ENCODE data around the gene CAP1. TPM values are rescaled to one million over a fixed set of nuclear protein-coding genes. Genes with fewer than 3 reads are reported as not detected.

CAP1 gene
- total and polyA plus RNA-seq, 2 of the 4 experiments (the other 2 are of a cell fraction), result 434 to 756 TPM

DNA sequence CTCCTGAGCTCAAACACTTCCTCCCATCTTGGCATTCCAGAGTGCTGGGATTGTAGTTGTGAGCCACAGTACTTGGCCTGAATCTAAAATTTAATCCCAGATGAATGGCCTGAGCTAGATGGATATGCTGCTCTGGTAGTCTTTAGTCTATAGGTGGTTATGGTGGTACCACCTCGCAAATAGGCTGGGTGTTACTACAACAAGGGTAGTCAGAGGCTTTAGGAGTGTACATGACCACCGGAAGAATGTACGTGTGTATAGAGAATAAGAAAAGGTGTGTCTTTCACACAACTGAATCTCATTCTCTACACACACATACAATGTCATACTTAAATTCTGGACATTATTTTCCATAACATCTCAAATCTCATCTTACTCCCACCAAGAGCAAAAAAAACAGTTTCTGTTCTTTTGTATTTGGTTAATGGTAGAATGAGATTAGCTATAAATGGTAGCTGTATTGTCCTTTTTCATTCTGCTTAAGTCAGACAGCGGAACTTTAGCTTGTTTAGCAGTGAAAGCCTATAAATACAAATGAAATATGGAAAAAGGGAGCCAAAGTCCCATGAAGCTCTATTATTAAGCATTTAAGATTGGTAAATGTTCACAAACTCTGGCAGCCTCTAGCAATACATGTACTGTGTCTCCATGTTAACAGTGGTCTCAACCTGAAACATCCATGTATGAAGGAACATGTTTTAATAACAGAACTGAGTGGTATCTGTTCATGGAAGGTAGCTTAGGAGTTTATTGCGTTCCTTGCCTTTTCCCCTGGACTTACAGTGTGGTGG lies 16.2 kb downstream of the CAP1 start:
- no peak overlapping the region for H2BK120ac ChIP-seq (ENCODE audit: low read depth, low read length)
- no peak overlapping the region for H2AK5ac ChIP-seq (ENCODE audit: low read depth, low read length)
- ChIA-PET CTCF (interaction anchor here (0.5 to 0.7 kb wide), 2 partner anchors 9 to 337 kb away, joined by 3 to 4 read pairs; no protein-coding TSS in a partner anchor), POLR2A (ENCODE audit: unreplicated experiment) (interaction anchor here (0.6 kb wide), 1 partner anchor 17 kb away, joined by 4 read pairs; no protein-coding TSS in a partner anchor)
- peaks cover 95% of the 10 kb centered on the region for H4K20me1 ChIP-seq (ENCODE audit: insufficient read depth, low read length)
- H3K36me3 ChIP-seq (ENCODE audit: control insufficient read depth, insufficient read depth, low read length), result peaks cover 22% of the 10 kb centered on the region
- no peak overlapping the region for H4K91ac ChIP-seq (ENCODE audit: insufficient read depth, low read depth, low read length)
- in situ Hi-C loops (cut with MboI; ENCODE audit: low sequenced_read_pairs), result no loop called here
- H3K79me1 ChIP-seq (ENCODE audit: low read depth in 1 of 2, low read length in 2 of 2), result peaks cover 16 to 79% of the 10 kb centered on the region in 2 experiments
- H3K4ac ChIP-seq (ENCODE audit: low read depth, low read length), result no peak overlapping the region
- no peak overlapping the region for H3K14ac ChIP-seq (replicated peaks; ENCODE audit: low read depth, low read length)
- H4K5ac ChIP-seq (ENCODE audit: low read depth, low read length), result no peak overlapping the region
- dilution Hi-C loops (cut with HindIII; ENCODE audit: low sequenced_read_pairs, unreplicated experiment), result no loop called here
- intact Hi-C loops (cut with micrococcal nuclease), result no loop called here
- H3K4me1 ChIP-seq (ENCODE audit: control insufficient read depth, insufficient read depth, low read length), result peaks cover 9% of the 10 kb centered on the region
- no peak overlapping the region for H2BK5ac ChIP-seq (ENCODE audit: low read depth, low read length, poor library complexity, severe bottlenecking)
- no peak overlapping the region for H2BK15ac ChIP-seq (ENCODE audit: low read depth, low read length)
- H3K4me2 ChIP-seq (ENCODE audit: low read depth, low read length), result no peak overlapping the region
- no peaks in the 10 kb centered on the region for H3K27me3 ChIP-seq (ENCODE audit: control insufficient read depth, insufficient read depth, low read length)
- H3K27ac ChIP-seq (ENCODE audit: insufficient read depth, low read length), result no peak overlapping the region
- DNase-seq (no peak), ATAC-seq (ENCODE audit: low read depth) (no peak)
- BruUV-seq (replicated peaks), result no TSS peak
- no peak overlapping the region for H2BK20ac ChIP-seq (ENCODE audit: low read depth, low read length)
- H3K18ac ChIP-seq (ENCODE audit: low read depth, low read length), result no peak overlapping the region
- no peak overlapping the region for H3K56ac ChIP-seq (ENCODE audit: extremely low read depth, insufficient read depth, low read length)
- H2AFZ ChIP-seq (replicated peaks; ENCODE audit: low read length, poor library complexity), result no peak overlapping the region
- H3K9me1 ChIP-seq (ENCODE audit: insufficient read depth, low read length), result peaks cover 10% of the 10 kb centered on the region
- H3K23ac ChIP-seq (ENCODE audit: low read depth, low read length), result no peak overlapping the region
- WGBS, 2 experiments (ENCODE audit: extremely low coverage in 2 of 2, insufficient read length in 1 of 2), result no CpG with 5 or more reads among the region's 5 CpGs
- H3K9me3 ChIP-seq (ENCODE audit: control insufficient read depth, insufficient read depth, low read length), result no peaks in the 10 kb centered on the region
- H3K4me3 ChIP-seq (ENCODE audit: insufficient read depth, low read depth, low read length), result no peak overlapping the region
- no peak overlapping the region for H4K8ac ChIP-seq (ENCODE audit: low read depth in 2 of 2, low read length in 2 of 2)
- no peak overlapping the region for H3K9ac ChIP-seq (ENCODE audit: low read depth, low read length)
- no peak overlapping the region for H2AK9ac ChIP-seq (replicated peaks; ENCODE audit: low read depth, low read length, poor library complexity)
- TF ChIP-seq, protein P1, sequence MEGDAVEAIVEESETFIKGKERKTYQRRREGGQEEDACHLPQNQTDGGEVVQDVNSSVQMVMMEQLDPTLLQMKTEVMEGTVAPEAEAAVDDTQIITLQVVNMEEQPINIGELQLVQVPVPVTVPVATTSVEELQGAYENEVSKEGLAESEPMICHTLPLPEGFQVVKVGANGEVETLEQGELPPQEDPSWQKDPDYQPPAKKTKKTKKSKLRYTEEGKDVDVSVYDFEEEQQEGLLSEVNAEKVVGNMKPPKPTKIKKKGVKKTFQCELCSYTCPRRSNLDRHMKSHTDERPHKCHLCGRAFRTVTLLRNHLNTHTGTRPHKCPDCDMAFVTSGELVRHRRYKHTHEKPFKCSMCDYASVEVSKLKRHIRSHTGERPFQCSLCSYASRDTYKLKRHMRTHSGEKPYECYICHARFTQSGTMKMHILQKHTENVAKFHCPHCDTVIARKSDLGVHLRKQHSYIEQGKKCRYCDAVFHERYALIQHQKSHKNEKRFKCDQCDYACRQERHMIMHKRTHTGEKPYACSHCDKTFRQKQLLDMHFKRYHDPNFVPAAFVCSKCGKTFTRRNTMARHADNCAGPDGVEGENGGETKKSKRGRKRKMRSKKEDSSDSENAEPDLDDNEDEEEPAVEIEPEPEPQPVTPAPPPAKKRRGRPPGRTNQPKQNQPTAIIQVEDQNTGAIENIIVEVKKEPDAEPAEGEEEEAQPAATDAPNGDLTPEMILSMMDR (conservative IDR thresholded peaks at IDR 0.05; ENCODE audit: low read depth, low read length), result no peak
- TF ChIP-seq SMC3 (IDR thresholded peaks at IDR 0.05; ENCODE audit: low read depth, low read length), result no peak
- no peak for TF ChIP-seq MXI1 (IDR thresholded peaks at IDR 0.05; ENCODE audit: borderline replicate concordance, low read depth, low read length)
- no peak for TF ChIP-seq MAFK (IDR thresholded peaks at IDR 0.05; ENCODE audit: low read depth, low read length)
- no peak for TF ChIP-seq NFE2L2 (IDR thresholded peaks at IDR 0.05; ENCODE audit: low read depth, low read length)
- TF ChIP-seq RFX5 (IDR thresholded peaks at IDR 0.05; ENCODE audit: low read depth, low read length), result no peak
- TF ChIP-seq MAZ (IDR thresholded peaks at IDR 0.05; ENCODE audit: borderline replicate concordance, low read depth, low read length), result no peak
- TF ChIP-seq CEBPB (IDR thresholded peaks at IDR 0.05; ENCODE audit: low read depth, low read length), result no peak
- no peak for TF ChIP-seq USF2 (IDR thresholded peaks at IDR 0.05; ENCODE audit: low read depth, low read length)
- TF ChIP-seq RCOR1 (IDR thresholded peaks at IDR 0.05; ENCODE audit: insufficient replicate concordance, low read length), result no peak
- no peak for TF ChIP-seq POLR2A (IDR thresholded peaks at IDR 0.05; ENCODE audit: low read depth, low read length)
- TF ChIP-seq BHLHE40 (IDR thresholded peaks at IDR 0.05; ENCODE audit: low read depth, low read length), result no peak
- TF ChIP-seq CHD1 (IDR thresholded peaks at IDR 0.05; ENCODE audit: low read depth, low read length), result no peak
- no peak for TF ChIP-seq RAD21 (IDR thresholded peaks at IDR 0.05; ENCODE audit: low read length)
- TF ChIP-seq ELK1 (IDR thresholded peaks at IDR 0.05; ENCODE audit: borderline replicate concordance, low read depth, low read length), result no peak
